IMR-90 (cell line): ENCODE data around the gene GSG1L. TPM values are rescaled to one million over a fixed set of nuclear protein-coding genes. Genes with fewer than 3 reads are reported as not detected.
A peak's percentile ranks its signal among the peaks of the same experiment; 100 is the strongest.

Source experiments
- ATAC-seq: fragments of 200-7000 bp; cut with Tn5 transposase; 2 replicates; pipeline ENCODE4 v1.9.1; 2020; ENCODE audit warnings: low read depth, mild to moderate bottlenecking, moderate library complexity
- BruUV-seq: library from RNA; stranded (reverse); fragments of 400-500 nt; replicated peaks from 2 replicates; lab custom pipeline; 2021; lab: Mats Ljungman, UMichigan
- CTCF ChIA-PET: fragments of 300-600 bp; formaldehyde crosslinking; extraction: SDS; loops from one replicate; lab custom pipeline; 2021; ENCODE audit warnings: antibody characterized with exemption; lab: Yijun Ruan, JAX
- POLR2A ChIA-PET: fragments of 300-600 bp; sonication (Branson Sonifier 250); formaldehyde crosslinking; loops from one replicate; lab custom pipeline; 2022; ENCODE audit warnings: antibody characterized with exemption; ENCODE audit not compliant: unreplicated experiment; lab: Charles Lee
- DNase-seq: peaks from one replicate; pipeline ENCODE4 v3.0.0; 2013
- H2AFZ ChIP-seq: replicated peaks from 2 replicates; pipeline ENCODE3; 2013; ENCODE audit warnings: low read length, mild to moderate bottlenecking; ENCODE audit not compliant: poor library complexity
- H2AK5ac ChIP-seq: 2 replicates; pipeline ENCODE4 v1.6.1; 2013; ENCODE audit warnings: low read depth, low read length, inconsistent platforms
- H2AK9ac ChIP-seq: replicated peaks from 2 replicates; pipeline ENCODE3; 2013; ENCODE audit warnings: mild to moderate bottlenecking, low read depth, low read length, moderate library complexity; ENCODE audit not compliant: poor library complexity
- H2BK120ac ChIP-seq: 2 replicates; pipeline ENCODE4 v1.6.1; 2013; ENCODE audit warnings: low read depth, low read length, inconsistent platforms
- H2BK15ac ChIP-seq: 3 replicates; pipeline ENCODE4 v1.6.1; 2013; ENCODE audit warnings: low read depth, low read length, inconsistent platforms
- H2BK20ac ChIP-seq: 2 replicates; pipeline ENCODE4 v1.6.1; 2013; ENCODE audit warnings: low read depth, mild to moderate bottlenecking, inconsistent platforms, low read length, moderate library complexity
- H2BK5ac ChIP-seq: 2 replicates; pipeline ENCODE4 v1.6.1; 2013; ENCODE audit warnings: mild to moderate bottlenecking, low read depth, low read length, inconsistent platforms; ENCODE audit not compliant: poor library complexity, severe bottlenecking
- H3K14ac ChIP-seq: replicated peaks from 2 replicates; pipeline ENCODE4 v1.6.1; 2013; ENCODE audit warnings: low read depth, low read length, inconsistent platforms
- H3K18ac ChIP-seq: 2 replicates; pipeline ENCODE4 v1.6.1; 2013; ENCODE audit warnings: low read depth, low read length, control low read depth
- H3K23ac ChIP-seq: 2 replicates; pipeline ENCODE4 v1.6.1; 2013; ENCODE audit warnings: low read depth, low read length, inconsistent platforms
- H3K27ac ChIP-seq: 2 replicates; pipeline ENCODE4 v1.5.1; 2013; ENCODE audit warnings: mild to moderate bottlenecking, control low read depth, low read length; ENCODE audit not compliant: insufficient read depth
- H3K27me3 ChIP-seq: 2 replicates; pipeline ENCODE4 v1.6.1; 2013; ENCODE audit warnings: low read length; ENCODE audit not compliant: control insufficient read depth, insufficient read depth
- H3K36me3 ChIP-seq: 2 replicates; pipeline ENCODE4 v1.6.1; 2013; ENCODE audit warnings: low read length, mixed read lengths; ENCODE audit not compliant: control insufficient read depth, insufficient read depth
- H3K4ac ChIP-seq: 2 replicates; pipeline ENCODE4 v1.6.1; 2013; ENCODE audit warnings: low read depth, low read length, inconsistent platforms
- H3K4me1 ChIP-seq: 2 replicates; pipeline ENCODE4 v1.6.1; 2013; ENCODE audit warnings: low read length, mixed read lengths; ENCODE audit not compliant: control insufficient read depth, insufficient read depth
- H3K4me2 ChIP-seq: 2 replicates; pipeline ENCODE4 v1.6.1; 2013; ENCODE audit warnings: low read depth, mild to moderate bottlenecking, control low read depth, low read length, moderate library complexity
- H3K4me3 ChIP-seq: 2 replicates; pipeline ENCODE4 v1.5.1; 2013; ENCODE audit warnings: low read depth, mild to moderate bottlenecking, control low read depth, low read length, moderate library complexity; ENCODE audit not compliant: insufficient read depth
- H3K56ac ChIP-seq: 2 replicates; pipeline ENCODE4 v1.6.1; 2013; ENCODE audit warnings: low read length, inconsistent platforms; ENCODE audit not compliant: insufficient read depth; ENCODE audit errors: extremely low read depth
- H3K79me1 ChIP-seq, 2 experiments: 2 replicates each; pipeline ENCODE4 v1.6.1; 2013; ENCODE audit warnings: low read length in 2 of 2, inconsistent platforms in 1 of 2, low read depth in 1 of 2
- H3K9ac ChIP-seq: 2 replicates; pipeline ENCODE4 v1.6.1; 2013; ENCODE audit warnings: low read depth, low read length, control low read depth
- H3K9me1 ChIP-seq: 2 replicates; pipeline ENCODE4 v1.6.1; 2013; ENCODE audit warnings: low read length, inconsistent platforms; ENCODE audit not compliant: insufficient read depth
- H3K9me3 ChIP-seq: 2 replicates; pipeline ENCODE4 v1.6.1; 2013; ENCODE audit warnings: low read length; ENCODE audit not compliant: control insufficient read depth, insufficient read depth
- H4K20me1 ChIP-seq: 2 replicates; pipeline ENCODE4 v1.6.1; 2013; ENCODE audit warnings: low read length, inconsistent platforms; ENCODE audit not compliant: insufficient read depth
- H4K5ac ChIP-seq: 2 replicates; pipeline ENCODE4 v1.6.1; 2013; ENCODE audit warnings: mild to moderate bottlenecking, low read depth, low read length, control low read depth
- H4K8ac ChIP-seq, 2 experiments: 2 replicates each; pipeline ENCODE4 v1.6.1; 2013; ENCODE audit warnings: low read depth in 2 of 2, low read length in 2 of 2, control low read depth in 1 of 2, inconsistent platforms in 1 of 2
- H4K91ac ChIP-seq: 2 replicates; pipeline ENCODE4 v1.6.1; 2013; ENCODE audit warnings: low read depth, low read length, inconsistent platforms; ENCODE audit not compliant: insufficient read depth
- BHLHE40 ChIP-seq: fragments of 150-350 bp; IDR thresholded peaks from 2 replicates; pipeline ENCODE4 v1.6.1; 2016; ENCODE audit warnings: mild to moderate bottlenecking, low read depth, low read length
- CEBPB ChIP-seq: IDR thresholded peaks from 2 replicates; pipeline ENCODE4 v1.6.1; 2012; ENCODE audit warnings: low read depth, low read length, improper control_type of control experiment
- CTCF ChIP-seq: conservative IDR thresholded peaks from 2 replicates; pipeline ENCODE4 v1.5.1; 2012; ENCODE audit warnings: mild to moderate bottlenecking, low read depth, low read length, improper control_type of control experiment
- ELK1 ChIP-seq: fragments of 150-350 bp; IDR thresholded peaks from 2 replicates; pipeline ENCODE4 v1.6.1; 2016; ENCODE audit warnings: low read depth, mild to moderate bottlenecking, low read length, moderate library complexity, borderline replicate concordance
- MAZ ChIP-seq: IDR thresholded peaks from 2 replicates; pipeline ENCODE4 v1.6.1; 2012; ENCODE audit warnings: low read depth, mild to moderate bottlenecking, low read length, improper control_type of control experiment, moderate library complexity, borderline replicate concordance
- MXI1 ChIP-seq: IDR thresholded peaks from 2 replicates; pipeline ENCODE4 v1.6.1; 2012; ENCODE audit warnings: low read depth, mild to moderate bottlenecking, low read length, moderate library complexity, borderline replicate concordance
- NFE2L2 ChIP-seq: fragments of 150-350 bp; IDR thresholded peaks from 2 replicates; pipeline ENCODE4 v1.6.1; 2016; ENCODE audit warnings: low read depth, mild to moderate bottlenecking, low read length
- POLR2A ChIP-seq: IDR thresholded peaks from 2 replicates; pipeline ENCODE4 v1.6.1; 2012; ENCODE audit warnings: mild to moderate bottlenecking, low read depth, low read length
- RAD21 ChIP-seq: IDR thresholded peaks from 2 replicates; pipeline ENCODE4 v1.6.1; 2012; ENCODE audit warnings: low read length, improper control_type of control experiment
- RCOR1 ChIP-seq: IDR thresholded peaks from 2 replicates; pipeline ENCODE4 v1.6.1; 2012; ENCODE audit warnings: mild to moderate bottlenecking, low read length, improper control_type of control experiment; ENCODE audit not compliant: insufficient replicate concordance
- RFX5 ChIP-seq: IDR thresholded peaks from 2 replicates; pipeline ENCODE4 v1.8.0; 2012; ENCODE audit warnings: low read depth, mild to moderate bottlenecking, low read length, moderate library complexity
- SMC3 ChIP-seq: fragments of 150-350 bp; IDR thresholded peaks from 2 replicates; pipeline ENCODE4 v1.6.1; 2016; ENCODE audit warnings: low read depth, mild to moderate bottlenecking, antibody characterized with exemption, low read length, moderate library complexity
- USF2 ChIP-seq: fragments of 150-350 bp; IDR thresholded peaks from 2 replicates; pipeline ENCODE4 v1.6.1; 2017; ENCODE audit warnings: mild to moderate bottlenecking, antibody characterized with exemption, low read length, low read depth
- WGBS, 2 experiments: methylation state at CpG; one replicate each; pipeline versions ENCODE4 v1.1.5 to v1.1.7; 2013; ENCODE audit warnings: missing lambda C conversion rate in 2 of 2; ENCODE audit not compliant: insufficient read length in 1 of 2; ENCODE audit errors: extremely low coverage in 2 of 2; 5-methylcytosine and 5-hydroxymethylcytosine counted together
- dilution Hi-C: fragments of 300-500 bp; cut with HindIII; formaldehyde crosslinking; loops from one replicate; pipeline ENCODE4 v1.14.3; 2018; ENCODE audit warnings: low sequenced_read_pairs; ENCODE audit not compliant: unreplicated experiment
- in situ Hi-C: fragments of 300-500 bp; cut with MboI; formaldehyde crosslinking; loops from 3 replicates; pipeline ENCODE4 v1.14.3; 2019; ENCODE audit warnings: low sequenced_read_pairs, inconsistent platforms, mixed read lengths
- intact Hi-C: fragments of 100-400 bp; cut with micrococcal nuclease; formaldehyde crosslinking; loops from 2 replicates; pipeline ENCODE4 v1.10.0; 2022
- polyA plus RNA-seq, 3 experiments: library from polyadenylated mRNA; depleted of rRNA; stranded (reverse); fragments of >200 nt; gene quantifications; 2 replicates each; pipeline ENCODE4 v1.2.3, GENCODE V29; 2012; ENCODE audit warnings: low replicate concordance in 1 of 3
- total RNA-seq: library from RNA; depleted of rRNA; stranded (reverse); fragments of >200 nt; gene quantifications from 2 replicates; pipeline ENCODE4 v1.2.3, GENCODE V29; 2012

The GSG1L gene
- total and polyA plus RNA-seq, 2 of the 4 experiments (the other 2 are of a cell fraction) = not detected

GRCh38 chr16:27770271-27771196, 293.0 kb downstream of the GSG1L start:
- Histone ChIP-seq H3K27me3 (no peaks in the 10 kb centered on the region), H3K36me3 (peaks cover 15% of the 10 kb centered on the region; the same call in 1 of the 2 replicates), H2BK5ac (no peak overlapping the region), H4K20me1 (no peaks in the 10 kb centered on the region), H2BK15ac (no peak overlapping the region; the same call in 2 of the 3 replicates), H4K8ac (no peak overlapping the region), H4K91ac (no peak overlapping the region), H3K4ac (0 out of 2 replicates have a peak overlapping the region, but pooled peaks have one; percentile 7), H3K4me2 (no peak overlapping the region), H2AK5ac (no peak overlapping the region), H3K14ac (no peak overlapping the region), H3K9ac (no peak overlapping the region), H3K56ac (no peak overlapping the region), H3K27ac (no peak overlapping the region), H2AK9ac (peak overlapping the region; percentile 15), H4K5ac (no peak overlapping the region), H3K79me1 (no peaks in the 10 kb centered on the region), H3K4me1 (no peaks in the 10 kb centered on the region), H2AFZ (peak overlapping the region; percentile 27), H3K23ac (no peak overlapping the region), H3K18ac (no peak overlapping the region), H3K4me3 (no peak overlapping the region), H2BK120ac (peak overlapping the region; percentile 32; the same call in 1 of the 2 replicates), H2BK20ac (peak overlapping the region; percentile 8; the same call in 1 of the 2 replicates), H3K9me3 (no peaks in the 10 kb centered on the region), H3K9me1 (peaks cover 3% of the 10 kb centered on the region; the same call in 1 of the 2 replicates)
- in situ Hi-C loops = no loop called here
- dilution Hi-C loops = no loop called here
- intact Hi-C loops = loop anchor here (10.0 kb wide), 1 partner anchor 136 kb away; no protein-coding TSS in a partner anchor
- BruUV-seq = no TSS peak
- CTCF ChIA-PET = interaction anchor here (2.1 kb wide), 1 partner anchor 10 kb away, joined by 8 read pairs; no protein-coding TSS in a partner anchor
- no peak; the same call in 1 of the 2 replicates for ATAC-seq
- DNase-seq = no peak
- POLR2A ChIA-PET = no interaction called here
- 76% methylated on average over 5 of the region's 17 CpGs; no CpG with 5 or more reads in 1 of the 2 experiments for WGBS, 2 experiments
- TF ChIP-seq RCOR1 (no peak), CEBPB (no peak), MXI1 (no peak), POLR2A (no peak), SMC3 (no peak), USF2 (no peak), RAD21 (no peak), BHLHE40 (no peak), NFE2L2 (no peak), RFX5 (no peak), MAZ (no peak), CTCF (no peak), ELK1 (no peak)
